Thyroid gland (tissue), 4 donors: ENCODE data around the gene MRTFB. TPM values are rescaled to one million over a fixed set of nuclear protein-coding genes. Genes with fewer than 3 reads are reported as not detected.

Source experiments
- DNase-seq, 2 donors: peaks; one replicate each; pipeline ENCODE4 v3.0.0-alpha.2; 2019
- H3K27ac ChIP-seq, 3 donors: fragments of 200-600 bp; sonication (generic); 1 replicate in 2 of 3; 2 replicates in 1 of 3; pipeline ENCODE4 v1.5.1; 2016 to 2019; ENCODE audit warnings: mild to moderate bottlenecking in 1 of 3, moderate library complexity in 1 of 3
- H3K27me3 ChIP-seq: fragments of 200-600 bp; sonication (generic); one replicate; pipeline ENCODE4 v1.5.1; 2019
- H3K36me3 ChIP-seq, 2 donors: fragments of 200-600 bp; sonication (generic); one replicate each; pipeline ENCODE4 v1.5.1; 2016 to 2019
- H3K4me1 ChIP-seq, 2 donors: fragments of 200-600 bp; sonication (generic); one replicate each; pipeline ENCODE4 v1.5.1; 2017 to 2019
- H3K4me3 ChIP-seq, 3 donors: fragments of 200-600 bp; sonication (generic); replicated peaks in 1 of 3; 1 replicate in 2 of 3; 2 replicates in 1 of 3; pipeline ENCODE4 v1.5.1; 2016; ENCODE audit warnings: mild to moderate bottlenecking in 1 of 3
- H3K9me3 ChIP-seq: fragments of 200-600 bp; sonication (generic); one replicate; pipeline ENCODE4 v1.5.1; 2017
- POLR2A ChIP-seq, 2 donors: fragments of 450-650 bp; IDR thresholded peaks; one replicate each; pipeline ENCODE4 v1.6.1; 2017; ENCODE audit warnings: antibody characterized with exemption in 2 of 2, mild to moderate bottlenecking in 2 of 2, moderate library complexity in 1 of 2
- WGBS, 2 donors: methylation state at CpG; one replicate each; pipeline ENCODE4 v1.1.5; 2017; 5-methylcytosine and 5-hydroxymethylcytosine counted together
- intact Hi-C: fragments of 100-400 bp; cut with DNase I; formaldehyde crosslinking; loops from one replicate; pipeline ENCODE4 v1.15.1; 2023
- total RNA-seq, 4 donors: library from RNA; depleted of rRNA; stranded (reverse); fragments of >200 nt; gene quantifications; one replicate each; pipeline ENCODE4 v1.2.3, GENCODE V29; 2016
- TF ChIP-seq, protein P1 (sequence below), 6 experiments: fragments of 200-600 bp in 3 of 6; fragments of 450-650 bp in 3 of 6; sonication (generic) in 3 of 6; IDR thresholded peaks; one replicate each; pipeline ENCODE4 v1.5.1; 2016 to 2019; ENCODE audit warnings: antibody characterized with exemption in 6 of 6, mild to moderate bottlenecking in 2 of 6, inconsistent platforms in 1 of 6, moderate library complexity in 1 of 6

MRTFB gene
- total RNA-seq, 4 donors from 2014 or later, result 51.2 to 131 (median 74.0) TPM

DNA sequence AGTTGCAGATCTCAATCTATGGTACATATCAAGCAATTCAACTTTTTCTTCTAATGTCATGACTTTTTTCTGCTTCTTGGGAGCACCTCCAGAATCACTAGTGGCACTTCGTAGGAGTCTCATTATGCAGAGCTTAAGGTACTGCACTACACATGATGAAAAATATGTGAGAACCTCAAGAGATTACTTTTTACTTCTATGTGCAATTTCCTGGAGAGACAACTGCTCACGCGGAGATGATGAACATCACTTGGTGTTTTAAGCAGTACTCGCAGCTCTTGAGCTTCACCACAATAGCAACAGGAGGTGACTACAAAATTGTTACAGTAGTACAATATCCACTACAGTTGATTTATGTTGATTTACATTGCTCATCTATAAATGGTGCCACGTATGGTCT is 79.7 kb downstream of the MRTFB start:
- no peak for DNase-seq
- TF ChIP-seq POLR2A (IDR thresholded peaks at IDR 0.05), result no peak
- TF ChIP-seq, protein P1, sequence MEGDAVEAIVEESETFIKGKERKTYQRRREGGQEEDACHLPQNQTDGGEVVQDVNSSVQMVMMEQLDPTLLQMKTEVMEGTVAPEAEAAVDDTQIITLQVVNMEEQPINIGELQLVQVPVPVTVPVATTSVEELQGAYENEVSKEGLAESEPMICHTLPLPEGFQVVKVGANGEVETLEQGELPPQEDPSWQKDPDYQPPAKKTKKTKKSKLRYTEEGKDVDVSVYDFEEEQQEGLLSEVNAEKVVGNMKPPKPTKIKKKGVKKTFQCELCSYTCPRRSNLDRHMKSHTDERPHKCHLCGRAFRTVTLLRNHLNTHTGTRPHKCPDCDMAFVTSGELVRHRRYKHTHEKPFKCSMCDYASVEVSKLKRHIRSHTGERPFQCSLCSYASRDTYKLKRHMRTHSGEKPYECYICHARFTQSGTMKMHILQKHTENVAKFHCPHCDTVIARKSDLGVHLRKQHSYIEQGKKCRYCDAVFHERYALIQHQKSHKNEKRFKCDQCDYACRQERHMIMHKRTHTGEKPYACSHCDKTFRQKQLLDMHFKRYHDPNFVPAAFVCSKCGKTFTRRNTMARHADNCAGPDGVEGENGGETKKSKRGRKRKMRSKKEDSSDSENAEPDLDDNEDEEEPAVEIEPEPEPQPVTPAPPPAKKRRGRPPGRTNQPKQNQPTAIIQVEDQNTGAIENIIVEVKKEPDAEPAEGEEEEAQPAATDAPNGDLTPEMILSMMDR (IDR thresholded peaks at IDR 0.05), result no peak
- Histone ChIP-seq H3K27ac (no peak overlapping the region), H3K27me3 (no peaks in the 10 kb centered on the region), H3K36me3 (no peaks in the 10 kb centered on the region), H3K4me3 (no peak overlapping the region), H3K4me1 (peaks cover 17 to 19% of the 10 kb centered on the region in 2 donors), H3K9me3 (no peaks in the 10 kb centered on the region)
- WGBS, 2 donors, result 95 to 96% methylated on average over 5 of the region's 5 CpGs
- intact Hi-C loops, result no loop called here

DNA sequence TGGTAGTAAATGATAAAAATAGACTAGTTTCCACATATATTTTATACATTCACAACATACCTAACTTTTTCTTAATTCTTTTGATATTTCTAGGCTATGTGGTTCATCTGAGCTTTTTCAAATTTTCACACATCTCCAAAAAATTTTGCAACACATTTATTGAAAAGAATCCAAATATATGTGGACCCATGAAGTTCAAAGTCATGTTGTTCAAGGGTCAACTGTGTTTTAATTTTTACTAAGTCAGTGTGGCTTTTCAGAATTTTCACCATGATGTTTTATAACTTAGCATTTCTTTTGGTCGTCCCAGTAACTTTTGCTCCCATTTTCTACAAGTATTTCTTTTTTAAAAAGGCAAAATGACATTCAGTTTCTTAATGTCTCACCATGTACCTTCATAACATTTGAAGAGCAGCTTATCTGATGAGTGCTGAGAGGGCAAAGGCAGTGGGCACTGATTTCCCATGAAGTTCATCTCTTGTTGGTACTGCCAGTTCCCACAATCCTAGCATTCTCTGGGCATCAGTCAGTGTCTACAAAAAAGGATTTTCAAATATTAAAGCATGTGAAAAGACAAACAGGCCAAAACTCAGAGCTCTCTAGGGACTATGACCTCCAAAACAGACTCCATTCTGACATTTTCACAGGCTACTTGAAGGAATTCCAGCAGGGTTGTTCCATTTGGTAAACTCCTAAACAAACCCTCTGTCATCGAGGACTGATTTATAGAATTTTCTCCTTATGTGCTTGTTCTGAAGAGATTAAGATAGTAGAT is 80.3 kb downstream of the MRTFB start:
- 74 to 84% methylated on average over 2 of the region's 2 CpGs for WGBS, 2 donors
- no peak overlapping the region for H3K4me3 ChIP-seq
- intact Hi-C loops, result no loop called here
- no peak for DNase-seq
- H3K9me3 ChIP-seq, result no peaks in the 10 kb centered on the region
- H3K27ac ChIP-seq, result peak overlapping the region in 1 of 3 donors; percentile 31
- H3K27me3 ChIP-seq, result no peaks in the 10 kb centered on the region
- TF ChIP-seq POLR2A (IDR thresholded peaks at IDR 0.05), result no peak
- TF ChIP-seq, protein P1 (IDR thresholded peaks at IDR 0.05), result no peak
- H3K4me1 ChIP-seq, result peaks cover 20 to 21% of the 10 kb centered on the region in 2 donors
- no peaks in the 10 kb centered on the region for H3K36me3 ChIP-seq

DNA sequence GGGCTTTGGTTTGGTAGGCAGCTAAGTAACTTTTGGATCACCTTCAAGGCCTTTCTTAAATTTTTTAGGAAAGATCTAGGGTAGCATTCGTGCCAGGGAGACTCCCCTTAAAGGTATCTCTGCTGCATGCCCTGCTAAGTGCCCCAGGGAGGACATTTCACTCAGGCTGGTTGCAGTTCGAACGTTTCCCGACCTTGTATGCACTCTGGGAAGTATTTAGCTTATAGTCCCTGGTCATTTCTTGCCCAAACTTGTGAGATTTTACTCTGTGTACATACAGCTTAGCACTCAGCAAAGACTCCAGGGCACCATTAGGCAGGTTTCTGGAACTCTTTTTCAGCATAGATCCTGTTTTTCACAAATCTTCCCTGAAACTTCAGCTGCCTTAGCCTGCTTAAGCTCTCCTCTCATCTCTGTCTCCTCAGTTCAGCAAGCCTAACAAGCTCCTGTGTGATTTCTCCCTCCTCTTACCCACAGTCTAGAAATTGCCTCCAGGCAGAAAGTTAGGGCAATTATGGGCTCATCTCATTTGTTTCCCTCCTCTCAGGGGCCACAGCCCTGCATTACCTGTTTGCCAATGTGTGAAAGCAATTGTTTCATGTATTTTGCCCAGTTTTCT is 84.6 kb downstream of the MRTFB start:
- peak overlapping the region; percentile 40 to 77 (median 60) for H3K27ac ChIP-seq
- no peaks in the 10 kb centered on the region for H3K27me3 ChIP-seq
- H3K4me3 ChIP-seq, result no peak overlapping the region
- intact Hi-C loops, result no loop called here
- H3K4me1 ChIP-seq, result peaks cover 6 to 8% of the 10 kb centered on the region in 2 donors
- no peaks in the 10 kb centered on the region for H3K36me3 ChIP-seq
- no peaks in the 10 kb centered on the region for H3K9me3 ChIP-seq
- no peak for TF ChIP-seq POLR2A (IDR thresholded peaks at IDR 0.05)
- TF ChIP-seq, protein P1 (IDR thresholded peaks at IDR 0.05), result no peak
- peak; percentile 13 to 22 for DNase-seq
- 39 to 57% methylated on average over 4 of the region's 4 CpGs for WGBS, 2 donors

DNA sequence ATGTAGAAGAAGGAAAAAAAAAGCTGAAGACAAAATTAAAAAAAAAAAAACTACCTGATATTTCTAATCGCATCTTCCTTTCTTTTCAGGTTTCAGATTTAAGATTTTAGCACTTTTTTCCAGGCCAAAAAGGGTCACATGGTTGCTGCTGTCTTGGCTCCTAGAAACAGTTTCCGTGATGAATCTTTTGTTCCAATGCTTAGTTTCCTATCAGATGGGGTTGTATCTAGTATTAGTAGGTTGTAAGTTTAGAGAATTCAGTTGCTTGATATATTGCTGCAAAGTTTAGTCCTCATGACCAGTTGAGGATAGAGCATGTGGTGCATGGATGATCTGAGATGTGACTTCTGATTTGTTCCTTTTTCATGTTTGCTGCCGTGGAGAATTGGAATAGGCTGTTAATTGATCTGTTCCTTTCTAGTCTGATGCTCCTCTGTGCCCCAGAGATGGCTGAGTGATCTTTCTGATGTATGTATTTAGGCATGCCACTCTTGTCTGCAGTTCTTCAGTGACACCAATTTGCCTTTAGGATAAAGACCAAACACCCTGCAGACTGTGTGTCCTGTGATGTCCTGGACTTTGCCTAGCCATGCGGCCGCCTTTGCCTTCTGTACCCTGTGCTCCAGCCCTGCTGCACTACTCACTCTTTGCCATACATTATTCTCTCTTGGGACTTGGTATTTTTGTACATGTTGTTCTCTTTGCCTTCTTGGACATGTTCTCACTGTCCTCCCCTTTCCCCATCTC is 94.0 kb downstream of the MRTFB start:
- WGBS, 2 donors, result 79 to 81% methylated on average over 5 of the region's 5 CpGs
- H3K4me3 ChIP-seq, result no peak overlapping the region
- no peaks in the 10 kb centered on the region for H3K9me3 ChIP-seq
- TF ChIP-seq, protein P1 (IDR thresholded peaks at IDR 0.05), result no peak
- TF ChIP-seq POLR2A (IDR thresholded peaks at IDR 0.05), result no peak
- intact Hi-C loops, result no loop called here
- no peaks in the 10 kb centered on the region for H3K27me3 ChIP-seq
- no peaks in the 10 kb centered on the region for H3K36me3 ChIP-seq
- H3K4me1 ChIP-seq, result no peaks in the 10 kb centered on the region
- no peak overlapping the region for H3K27ac ChIP-seq
- no peak for DNase-seq
